K562 (cell line): Measurements from ENCODE around the gene PRDM16.

Experiments
- BHLHE40 ChIP-seq: IDR thresholded peaks from 2 replicates; pipeline ENCODE4 v1.6.1; 2011; ENCODE audit warnings: low read length, improper control_type of control experiment
- CTCF ChIP-seq, 3 experiments: IDR thresholded peaks in 2 of 3; conservative IDR thresholded peaks in 1 of 3; 2 replicates each; pipeline ENCODE4 v1.5.1; 2011 to 2012; ENCODE audit warnings: low read length in 3 of 3, mild to moderate bottlenecking in 3 of 3, control low read depth in 2 of 3, improper control_type of control experiment in 1 of 3, inconsistent platforms in 1 of 3, low read depth in 1 of 3, mixed read lengths in 1 of 3, moderate library complexity in 1 of 3; ENCODE audit not compliant: insufficient read depth in 2 of 3
- ESRRA ChIP-seq: fragments of 450-650 bp; IDR thresholded peaks from 2 replicates; pipeline ENCODE4 v1.6.1; 2014; ENCODE audit warnings: low read depth, mild to moderate bottlenecking, moderate library complexity, borderline replicate concordance
- GATA2 ChIP-seq: sonication (generic); formaldehyde crosslinking; IDR thresholded peaks from 2 replicates; pipeline ENCODE4 v1.4.0; 2020; ENCODE audit warnings: mild to moderate bottlenecking, missing genetic modification reagents
- MTA3 ChIP-seq: fragments of 450-650 bp; formaldehyde crosslinking; IDR thresholded peaks from 2 replicates; pipeline ENCODE4 v1.6.1; 2017; ENCODE audit warnings: mild to moderate bottlenecking, borderline replicate concordance
- MYC ChIP-seq, 2 experiments: fragments of 250-450 bp in 1 of 2; sonication (Bioruptor Pico) in 1 of 2; IDR thresholded peaks; 2 replicates each; pipeline versions ENCODE4 v1.5.1 to v1.6.1; 2012 to 2021; ENCODE audit warnings: low read depth in 2 of 2, borderline replicate concordance in 1 of 2, improper control_type of control experiment in 1 of 2, low read length in 1 of 2, mild to moderate bottlenecking in 1 of 2, moderate library complexity in 1 of 2
- TCF7L2 ChIP-seq: fragments of 150-350 bp; IDR thresholded peaks from 2 replicates; pipeline ENCODE4 v1.6.1; 2016; ENCODE audit warnings: low read depth, mild to moderate bottlenecking, low read length, moderate library complexity
- ZFX ChIP-seq: sonication (generic); formaldehyde crosslinking; IDR thresholded peaks from 2 replicates; pipeline ENCODE4 v1.8.0; 2022; ENCODE audit warnings: mild to moderate bottlenecking, missing genetic modification reagents, moderate library complexity
- ZNF217 ChIP-seq: sonication (generic); formaldehyde crosslinking; IDR thresholded peaks from 2 replicates; pipeline ENCODE4 v1.8.0; 2022; ENCODE audit warnings: mild to moderate bottlenecking, missing genetic modification reagents
- ZSCAN29 ChIP-seq: fragments of 450-650 bp; IDR thresholded peaks from 2 replicates; pipeline ENCODE4 v1.6.1; 2017
- TF ChIP-seq, protein P1 (sequence below): sonication (generic); formaldehyde crosslinking; IDR thresholded peaks from 2 replicates; pipeline ENCODE4 v1.8.0; 2022; ENCODE audit warnings: mild to moderate bottlenecking, missing genetic modification reagents
- TF ChIP-seq, protein P2 (sequence below): sonication (generic); formaldehyde crosslinking; IDR thresholded peaks from 2 replicates; pipeline ENCODE4 v1.5.0; 2020; ENCODE audit warnings: missing genetic modification reagents

GRCh38 chr1:3390291-3390690, 321.3 kb downstream of the PRDM16 start:
- TF ChIP-seq, protein P1, sequence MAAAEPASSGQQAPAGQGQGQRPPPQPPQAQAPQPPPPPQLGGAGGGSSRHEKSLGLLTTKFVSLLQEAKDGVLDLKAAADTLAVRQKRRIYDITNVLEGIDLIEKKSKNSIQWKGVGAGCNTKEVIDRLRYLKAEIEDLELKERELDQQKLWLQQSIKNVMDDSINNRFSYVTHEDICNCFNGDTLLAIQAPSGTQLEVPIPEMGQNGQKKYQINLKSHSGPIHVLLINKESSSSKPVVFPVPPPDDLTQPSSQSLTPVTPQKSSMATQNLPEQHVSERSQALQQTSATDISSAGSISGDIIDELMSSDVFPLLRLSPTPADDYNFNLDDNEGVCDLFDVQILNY = no peak
- TF ChIP-seq ESRRA = no peak
- no peak for TF ChIP-seq ZNF217 (CRISPR knock-in tag)
- TF ChIP-seq TCF7L2 = no peak
- no peak for TF ChIP-seq GATA2
- no peak for TF ChIP-seq ZFX
- TF ChIP-seq, protein P2, sequence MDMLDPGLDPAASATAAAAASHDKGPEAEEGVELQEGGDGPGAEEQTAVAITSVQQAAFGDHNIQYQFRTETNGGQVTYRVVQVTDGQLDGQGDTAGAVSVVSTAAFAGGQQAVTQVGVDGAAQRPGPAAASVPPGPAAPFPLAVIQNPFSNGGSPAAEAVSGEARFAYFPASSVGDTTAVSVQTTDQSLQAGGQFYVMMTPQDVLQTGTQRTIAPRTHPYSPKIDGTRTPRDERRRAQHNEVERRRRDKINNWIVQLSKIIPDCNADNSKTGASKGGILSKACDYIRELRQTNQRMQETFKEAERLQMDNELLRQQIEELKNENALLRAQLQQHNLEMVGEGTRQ = no peak
- no peak for TF ChIP-seq ZSCAN29
- TF ChIP-seq MYC (IDR thresholded peaks at IDR 0.05; ENCODE audit: low read depth, low read length) = no peak
- TF ChIP-seq MYC (CRISPR knock-in tag; IDR thresholded peaks at IDR 0.05; ENCODE audit: borderline replicate concordance, low read depth) = no peak
- TF ChIP-seq MTA3 = no peak
- TF ChIP-seq CTCF (IDR thresholded peaks at IDR 0.05 in 2 of 3, conservative IDR thresholded peaks at IDR 0.05 in 1 of 3; ENCODE audit: insufficient read depth in 2 of 3, low read depth in 1 of 3, low read length in 3 of 3) = no peak
- TF ChIP-seq BHLHE40 = no peak
